ENCODE data around the gene SPON1.

The SPON1 gene

GRCh38 chr11:14300661-14301304, 338.3 kb downstream of the SPON1 start:
- peak; percentile 31 for DNase-seq

DNA sequence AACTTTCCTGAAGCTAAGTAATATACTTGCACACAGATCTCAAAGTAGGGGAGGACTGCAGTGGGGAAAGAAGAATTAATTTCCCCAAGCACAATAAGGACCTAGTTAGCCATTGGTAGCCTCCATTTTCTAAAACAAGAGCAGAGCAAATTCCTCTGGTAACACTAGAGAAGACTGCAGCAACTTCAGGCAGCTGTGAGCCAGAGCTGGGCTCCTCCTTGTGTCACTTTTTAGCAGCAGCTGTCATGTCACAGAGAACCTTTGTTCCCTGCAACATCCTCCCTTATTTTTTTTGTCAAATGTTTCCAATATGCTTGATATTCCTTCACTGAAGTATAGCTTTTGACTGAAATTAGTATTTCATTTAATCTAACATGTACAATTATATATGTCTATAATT, 342.1 kb downstream of the SPON1 start:
- no peak for DNase-seq

GRCh38 chr11:14305649-14306048, 343.1 kb downstream of the SPON1 start:
- DNase-seq: no peak

DNA sequence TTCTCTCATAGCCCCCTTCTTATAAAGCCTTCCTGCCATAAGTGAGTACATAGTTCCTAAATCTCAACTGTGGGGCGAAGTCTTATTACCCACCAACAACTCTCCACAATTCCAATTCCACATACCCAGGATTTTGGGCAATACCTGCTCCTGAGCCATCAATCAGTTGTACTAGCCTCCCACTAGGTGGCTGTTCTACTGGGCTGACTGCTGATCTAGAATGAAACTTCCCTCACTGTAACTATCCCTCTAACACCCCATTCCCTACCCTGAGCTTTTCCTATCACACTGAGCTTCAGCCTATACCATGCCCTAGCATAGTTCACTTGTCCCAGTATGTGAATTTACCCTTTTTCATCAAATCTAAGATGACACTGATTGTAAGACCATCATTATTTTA, 344.0 kb downstream of the SPON1 start:
- DNase-seq: no peak

DNA sequence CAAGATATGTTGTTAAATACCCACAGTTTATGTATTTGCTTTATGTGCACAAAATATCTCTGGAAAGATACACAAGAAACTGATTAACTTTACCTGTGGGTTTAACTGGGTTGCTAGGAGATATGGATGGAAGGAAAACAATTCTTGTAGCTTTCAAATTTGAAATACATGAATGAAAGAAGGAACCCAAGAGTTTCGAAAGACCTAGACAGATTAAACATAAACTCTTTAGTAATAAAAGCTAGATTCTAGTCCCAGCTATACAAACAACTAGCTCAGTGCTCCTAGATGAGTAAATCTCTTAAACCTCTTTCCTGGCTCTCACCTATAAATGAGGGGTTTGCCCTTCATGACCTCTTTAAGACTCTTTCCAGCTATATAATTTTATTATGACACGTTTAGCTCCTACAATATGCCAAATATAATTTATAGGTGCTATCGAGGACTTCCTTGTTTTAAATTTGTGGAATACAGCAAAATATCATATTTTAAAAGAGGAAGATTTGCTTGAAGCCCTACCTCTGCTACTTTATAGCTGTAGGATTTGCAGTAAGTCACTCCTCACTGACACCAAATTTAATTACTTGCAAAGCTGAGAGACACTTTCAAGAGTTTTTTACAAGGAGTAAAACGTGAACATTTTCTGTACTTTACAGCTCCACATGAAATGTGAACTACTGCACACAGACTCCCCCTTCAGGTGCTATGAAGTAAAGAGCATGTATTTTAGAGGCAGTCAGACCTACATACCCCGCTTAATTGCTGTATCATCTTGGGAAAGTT, 345.8 kb downstream of the SPON1 start:
- no peak for DNase-seq

GRCh38 chr11:14308897-14309387, 346.4 kb downstream of the SPON1 start:
- DNase-seq: no peak

- DNase-seq: no peak
Measured at GRCh38 chr11:14309425-14310192, 347.1 kb downstream of the SPON1 start.

GRCh38 chr11:14310679-14311078, 348.2 kb downstream of the SPON1 start:
- DNase-seq: no peak

- no peak for DNase-seq
Measured at GRCh38 chr11:14312736-14313438, 350.4 kb downstream of the SPON1 start.

DNA sequence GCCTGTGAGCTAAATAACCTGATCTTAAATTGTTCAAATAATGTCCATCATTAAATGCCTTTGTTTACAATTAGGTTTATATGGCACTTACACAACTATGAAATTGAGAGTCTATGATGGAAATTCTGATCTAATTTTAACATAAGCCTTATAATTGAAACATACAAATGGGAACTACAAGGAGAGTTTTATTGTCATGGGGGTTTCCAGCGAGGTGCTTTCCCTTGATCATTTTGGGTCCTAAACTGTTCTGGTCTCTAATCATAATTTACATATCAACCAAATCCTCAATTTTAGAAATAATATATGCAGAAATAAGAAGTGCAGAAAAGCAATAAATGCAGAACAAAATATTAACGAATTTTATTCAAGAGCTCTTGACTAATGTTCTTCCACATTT, 351.6 kb downstream of the SPON1 start:
- DNase-seq: no peak

DNA sequence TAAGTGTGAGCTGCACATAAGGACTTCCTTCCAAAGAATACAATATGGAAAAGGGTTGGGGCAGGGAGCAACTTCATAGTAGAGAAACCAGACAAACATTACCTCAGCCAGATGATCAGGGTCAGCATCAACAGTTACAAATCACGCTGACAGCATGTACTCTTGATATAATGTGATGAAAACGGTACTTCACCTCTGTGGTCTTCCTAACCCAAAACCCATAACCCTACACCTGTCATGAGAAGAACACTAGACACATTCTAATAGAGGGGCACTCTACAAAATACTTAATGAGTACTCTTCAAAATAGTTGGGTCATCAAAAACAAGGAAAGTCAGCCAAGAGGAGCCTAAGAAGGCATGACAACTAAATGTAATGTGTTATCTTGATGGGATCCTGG, 352.6 kb downstream of the SPON1 start:
- no peak for DNase-seq

Measured in activated effector memory CD4-positive, alpha-beta T cell treated with Interleukin-2 at 50 U/mL for 16 hours (primary cell).